Measurements from ENCODE around the gene EDIL3. TPM values are rescaled to one million over a fixed set of nuclear protein-coding genes. Genes with fewer than 3 reads are reported as not detected.

The EDIL3 gene
- total and polyA plus RNA-seq, 9 of the 15 experiments (the other 6 are each of a cell fraction or from before 2014, with no cell fraction given): 0.09 TPM; not detected in 8

GRCh38 chr5:84257061-84257460 lies 127.6 kb downstream of the EDIL3 start:
- ChIA-PET POLR2A (no interaction called here), CTCF (ENCODE audit: low intra/inter-chr PET ratio) (no interaction called here)
- H3K9me3 ChIP-seq (replicated peaks; ENCODE audit: control insufficient read depth, insufficient read depth, low read depth, low read length): 0 out of 2 replicates have a peak, but pooled peaks cover 2% of the 10 kb centered on the region
- ATAC-seq (no peak), FAIRE-seq (no peak), DNase-seq (ENCODE audit: extremely low read depth in 1 of 4, low spot score in 3 of 4) (no peak)
- H3K4me1 ChIP-seq (replicated peaks in 1 of 2; ENCODE audit: control insufficient read depth in 2 of 2, insufficient read depth in 2 of 2, low read length in 2 of 2): no peaks in the 10 kb centered on the region
- no peak for TF ChIP-seq ZNF140 (CRISPR knock-in tag; IDR thresholded peaks at IDR 0.05)
- TF ChIP-seq TAF1 (IDR thresholded peaks at IDR 0.05; ENCODE audit: control insufficient read depth, extremely low read depth, insufficient read depth, low read length, severe bottlenecking): no peak
- TF ChIP-seq, protein P1, sequence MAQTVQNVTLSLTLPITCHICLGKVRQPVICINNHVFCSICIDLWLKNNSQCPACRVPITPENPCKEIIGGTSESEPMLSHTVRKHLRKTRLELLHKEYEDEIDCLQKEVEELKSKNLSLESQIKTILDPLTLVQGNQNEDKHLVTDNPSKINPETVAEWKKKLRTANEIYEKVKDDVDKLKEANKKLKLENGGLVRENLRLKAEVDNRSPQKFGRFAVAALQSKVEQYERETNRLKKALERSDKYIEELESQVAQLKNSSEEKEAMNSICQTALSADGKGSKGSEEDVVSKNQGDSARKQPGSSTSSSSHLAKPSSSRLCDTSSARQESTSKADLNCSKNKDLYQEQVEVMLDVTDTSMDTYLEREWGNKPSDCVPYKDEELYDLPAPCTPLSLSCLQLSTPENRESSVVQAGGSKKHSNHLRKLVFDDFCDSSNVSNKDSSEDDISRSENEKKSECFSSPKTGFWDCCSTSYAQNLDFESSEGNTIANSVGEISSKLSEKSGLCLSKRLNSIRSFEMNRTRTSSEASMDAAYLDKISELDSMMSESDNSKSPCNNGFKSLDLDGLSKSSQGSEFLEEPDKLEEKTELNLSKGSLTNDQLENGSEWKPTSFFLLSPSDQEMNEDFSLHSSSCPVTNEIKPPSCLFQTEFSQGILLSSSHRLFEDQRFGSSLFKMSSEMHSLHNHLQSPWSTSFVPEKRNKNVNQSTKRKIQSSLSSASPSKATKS (CRISPR knock-in tag; IDR thresholded peaks at IDR 0.05): no peak
- TF ChIP-seq RFX5 (IDR thresholded peaks at IDR 0.05; ENCODE audit: low read depth, low read length): no peak
- TF ChIP-seq SAFB (IDR thresholded peaks at IDR 0.05; ENCODE audit: borderline replicate concordance, low read depth, low read length): no peak
- no peak for TF ChIP-seq PTBP1 (IDR thresholded peaks at IDR 0.05; ENCODE audit: low read depth, low read length)
- no peak for TF ChIP-seq HNRNPUL1 (IDR thresholded peaks at IDR 0.05; ENCODE audit: low read length)
- TF ChIP-seq SP1 (CRISPR knock-in tag; IDR thresholded peaks at IDR 0.05): no peak
- TF ChIP-seq SIN3B (IDR thresholded peaks at IDR 0.05; ENCODE audit: low read depth): no peak
- no peak for TF ChIP-seq SLC30A9 (CRISPR knock-in tag; IDR thresholded peaks at IDR 0.05)
- TF ChIP-seq SAP30 (IDR thresholded peaks at IDR 0.05; ENCODE audit: borderline replicate concordance, insufficient read depth, low read depth, low read length, poor library complexity, severe bottlenecking): no peak
- no peak for TF ChIP-seq SNRNP70 (optimal IDR thresholded peaks at IDR 0.05; ENCODE audit: low read depth, low read length)
- no peak for TF ChIP-seq EZH2 (IDR thresholded peaks at IDR 0.05; ENCODE audit: borderline replicate concordance, low read depth, low read length)
- no peak for TF ChIP-seq MBD2 (IDR thresholded peaks at IDR 0.05; ENCODE audit: borderline replicate concordance, low read depth)
- no peak for TF ChIP-seq ZNF696 (CRISPR knock-in tag; conservative IDR thresholded peaks at IDR 0.05)
- WGBS (ENCODE audit: insufficient coverage, low coverage, missing lambda C conversion rate): 0% methylated on average over 2 of the region's 2 CpGs
- in situ Hi-C loops (cut with MboI): no loop called here
- H3K27me3 ChIP-seq (ENCODE audit: control insufficient read depth in 2 of 2, insufficient read depth in 2 of 2, low read length in 2 of 2): no peaks in the 10 kb centered on the region
- no peaks in the 10 kb centered on the region for H4K20me1 ChIP-seq (replicated peaks; ENCODE audit: control insufficient read depth, insufficient read depth, low read length)
- intact Hi-C loops (cut with micrococcal nuclease): no loop called here
- H3K27ac ChIP-seq (ENCODE audit: extremely low read depth, low read depth, low read length): no peak overlapping the region
- no peak overlapping the region for H3K4me3 ChIP-seq
- no peaks in the 10 kb centered on the region for H3K36me3 ChIP-seq (ENCODE audit: control insufficient read depth, insufficient read depth, low read length)
- no peaks in the 10 kb centered on the region for H3K79me2 ChIP-seq (ENCODE audit: control insufficient read depth, insufficient read depth, low read length)
- H3K9ac ChIP-seq (ENCODE audit: insufficient read depth in 1 of 2, low read depth in 2 of 2, low read length in 2 of 2): no peak overlapping the region
- H3K9me1 ChIP-seq (ENCODE audit: control insufficient read depth, insufficient read depth, low read length): no peaks in the 10 kb centered on the region
- no peak overlapping the region for H3K4me2 ChIP-seq (ENCODE audit: insufficient read depth, low read length)
- no TSS peak for BruUV-seq (replicated peaks)
- no peak overlapping the region for H2AFZ ChIP-seq (ENCODE audit: low read depth, low read length)

Data from K562 (cell line).